ENCODE measurements around the gene CACNA1D. TPM values are rescaled to one million over a fixed set of nuclear protein-coding genes. Genes with fewer than 3 reads are reported as not detected.

The CACNA1D gene
- total RNA-seq, 2 experiments from 2014 or later, result 0.13 to 0.17 TPM

- POLR2A ChIA-PET, result no interaction called here
- CTCF ChIA-PET, result no interaction called here
Measured at GRCh38 chr3:53846134-53846850, 351.9 kb downstream of the CACNA1D start, which contains the start of the genes CHDH and IL17RB. Gene CHDH, minus strand, starts transcription at chr3:53846419. Its CDS starts 22,411 bp downstream, at chr3:53824008. Gene IL17RB, plus strand, starts transcription at chr3:53846568. Its CDS starts 21 bp downstream, at chr3:53846589.

GRCh38 chr3:53846851-53847155 is 352.4 kb downstream of the CACNA1D start:
- POLR2A ChIA-PET, result no interaction called here
- CTCF ChIA-PET, result no interaction called here

- ChIA-PET CTCF (no interaction called here), POLR2A (no interaction called here)
Measured at GRCh38 chr3:53849916-53850315, 355.5 kb downstream of the CACNA1D start.

- ChIA-PET CTCF (no interaction called here), POLR2A (no interaction called here)
Measured at GRCh38 chr3:53850895-53851294, 356.5 kb downstream of the CACNA1D start.

GRCh38 chr3:53856964-53857363 is 362.6 kb downstream of the CACNA1D start:
- ChIA-PET POLR2A (no interaction called here), CTCF (no interaction called here)

- ChIA-PET CTCF (no interaction called here), POLR2A (no interaction called here)
Measured at GRCh38 chr3:53858096-53858741, 363.8 kb downstream of the CACNA1D start.

- CTCF ChIA-PET, result no interaction called here
- POLR2A ChIA-PET, result no interaction called here
Measured at GRCh38 chr3:53859178-53859577, 364.8 kb downstream of the CACNA1D start.

- ChIA-PET CTCF (no interaction called here), POLR2A (no interaction called here)
Measured at GRCh38 chr3:53860196-53860595, 365.8 kb downstream of the CACNA1D start.

- ChIA-PET POLR2A (no interaction called here), CTCF (no interaction called here)
Measured at GRCh38 chr3:53862241-53862640, 367.8 kb downstream of the CACNA1D start.

GRCh38 chr3:53863145-53863544 is 368.7 kb downstream of the CACNA1D start:
- ChIA-PET POLR2A (interaction anchor here (0.6 kb wide), 1 partner anchor 73 kb away, joined by 4 read pairs; no protein-coding TSS in a partner anchor), CTCF (no interaction called here)

Other genes with a start within 250 kb of the CACNA1D start
- gene TKT, start 238.6 kb upstream of the CACNA1D start, total RNA-seq, result 100 to 1,000 TPM; 209 to 214 TPM
- gene DCP1A, start 147.1 kb upstream of the CACNA1D start, total RNA-seq, result 10 to 100 TPM; 37.9 to 40.5 TPM

All from activated CD8-positive, alpha-beta memory T cell treated with anti-CD3 and anti-CD28 coated beads for 36 hours (primary cell).